HepG2 (cell line): ENCODE results near the gene LSMEM2. TPM values are rescaled to one million over a fixed set of nuclear protein-coding genes. Genes with fewer than 3 reads are reported as not detected.

Experiments used
- ATAC-seq: fragments of 200-7000 bp; cut with Tn5 transposase; 3 replicates; pipeline ENCODE4 v1.9.1; 2020; ENCODE audit warnings: mild to moderate bottlenecking, moderate library complexity
- BruUV-seq: library from RNA; stranded (reverse); fragments of 400-500 nt; replicated peaks from 2 replicates; lab custom pipeline; 2021; lab: Mats Ljungman, UMichigan
- CTCF ChIA-PET: fragments of 300-600 bp; formaldehyde crosslinking; extraction: SDS; loops from one replicate; lab custom pipeline; 2021; ENCODE audit warnings: low total read pairs, inconsistent platforms, low intra/inter-chr PET ratio; lab: Yijun Ruan, JAX
- POLR2A ChIA-PET: fragments of 350-600 bp; sonication (Branson Sonifier 250); formaldehyde crosslinking; loops from one replicate; lab custom pipeline; 2020; ENCODE audit warnings: antibody characterized with exemption, inconsistent platforms; lab: Yijun Ruan, JAX
- DNase-seq: peaks from one replicate; pipeline ENCODE4 v3.0.0-alpha.2; 2015; ENCODE audit warnings: low spot score
- FAIRE-seq: peaks from 3 replicates; lab custom pipeline; 2011; peaks lifted over from hg19 to GRCh38; lab: Jason Lieb, UNC
- H2AFZ ChIP-seq: one replicate; pipeline ENCODE4 v1.6.1; 2011; ENCODE audit warnings: low read length, inconsistent platforms
- H3K27ac ChIP-seq: fragments of 300-600 bp; 3 replicates; pipeline ENCODE4 v1.8.0; 2011; ENCODE audit warnings: mixed run types, mild to moderate bottlenecking, mixed read lengths, low read length, inconsistent platforms; ENCODE audit not compliant: insufficient read depth; ENCODE audit errors: extremely low read length
- H3K27me3 ChIP-seq, 2 experiments: fragments of 200-600 bp in 1 of 2; 2 replicates in 1 of 2; 3 replicates in 1 of 2; pipeline versions ENCODE4 v1.6.0 to v1.8.0; 2011; ENCODE audit warnings: low read length in 2 of 2, mild to moderate bottlenecking in 2 of 2, moderate library complexity in 2 of 2, inconsistent platforms in 1 of 2; ENCODE audit not compliant: insufficient read depth in 2 of 2, control insufficient read depth in 1 of 2
- H3K36me3 ChIP-seq, 2 experiments: fragments of 200-600 bp in 1 of 2; replicated peaks in 1 of 2; 2 replicates in 1 of 2; 3 replicates in 1 of 2; pipeline versions ENCODE4 v1.5.1 to v1.8.0; 2011; ENCODE audit warnings: low read length in 2 of 2, inconsistent platforms in 1 of 2; ENCODE audit not compliant: insufficient read depth in 2 of 2, control insufficient read depth in 1 of 2
- H3K4me1 ChIP-seq: 2 replicates; pipeline ENCODE4 v1.5.1; 2012; ENCODE audit warnings: low read length, inconsistent platforms; ENCODE audit not compliant: insufficient read depth
- H3K4me2 ChIP-seq: 2 replicates; pipeline ENCODE4 v1.6.0; 2011; ENCODE audit warnings: low read depth, low read length, inconsistent platforms
- H3K4me3 ChIP-seq, 3 experiments: fragments of 200-600 bp in 1 of 3; sonication (generic), shearing (Covaris generic) in 1 of 3; replicated peaks in 1 of 3; 2 replicates each; pipeline ENCODE4 v1.5.1; 2011 to 2016; ENCODE audit warnings: low read length in 3 of 3, inconsistent platforms in 2 of 3, low read depth in 2 of 3, mild to moderate bottlenecking in 2 of 3, control low read depth in 1 of 3, mixed read lengths in 1 of 3; ENCODE audit not compliant: insufficient read depth in 1 of 3
- H3K79me2 ChIP-seq: one replicate; pipeline ENCODE4 v1.6.1; 2011; ENCODE audit warnings: low read length, inconsistent platforms; ENCODE audit not compliant: insufficient read depth
- H3K9ac ChIP-seq: 2 replicates; pipeline ENCODE4 v1.6.0; 2011; ENCODE audit warnings: mild to moderate bottlenecking, low read depth, low read length, inconsistent platforms; ENCODE audit not compliant: insufficient read depth
- H3K9me3 ChIP-seq: 2 replicates; pipeline ENCODE4 v1.5.1; 2012; ENCODE audit warnings: mild to moderate bottlenecking, low read length
- H4K20me1 ChIP-seq: 2 replicates; pipeline ENCODE4 v1.6.0; 2011; ENCODE audit warnings: inconsistent platforms, mild to moderate bottlenecking, low read length, moderate library complexity; ENCODE audit not compliant: insufficient read depth
- GPN1 ChIP-seq: sonication (generic); formaldehyde crosslinking; IDR thresholded peaks from 2 replicates; pipeline ENCODE4 v1.5.1; 2020; ENCODE audit warnings: missing genetic modification reagents, borderline replicate concordance
- GTF3A ChIP-seq: sonication (generic); formaldehyde crosslinking; conservative IDR thresholded peaks from 2 replicates; pipeline ENCODE4 v1.4.0; 2020; ENCODE audit warnings: mild to moderate bottlenecking, missing genetic modification reagents
- HIVEP1 ChIP-seq: sonication (generic); formaldehyde crosslinking; IDR thresholded peaks from 2 replicates; pipeline ENCODE4 v1.4.0; 2020; ENCODE audit warnings: mild to moderate bottlenecking, missing genetic modification reagents
- MLLT10 ChIP-seq: sonication (generic); formaldehyde crosslinking; IDR thresholded peaks from 2 replicates; pipeline ENCODE4 v1.4.0; 2020; ENCODE audit warnings: missing genetic modification reagents
- NCOA1 ChIP-seq: sonication (generic); formaldehyde crosslinking; IDR thresholded peaks from 2 replicates; pipeline ENCODE4 v1.9.0; 2021; ENCODE audit warnings: missing genetic modification reagents
- NFKB2 ChIP-seq: sonication (generic); formaldehyde crosslinking; IDR thresholded peaks from 2 replicates; pipeline ENCODE4 v1.4.0; 2020; ENCODE audit warnings: missing genetic modification reagents, borderline replicate concordance
- SRSF4 ChIP-seq: fragments of 200-400 bp; formaldehyde crosslinking; IDR thresholded peaks from one replicate; pipeline ENCODE4 v1.6.1; 2018; ENCODE audit warnings: mild to moderate bottlenecking, low read depth, low read length, moderate library complexity; ENCODE audit not compliant: poor library complexity, severe bottlenecking
- STAT5B ChIP-seq: sonication (generic); formaldehyde crosslinking; IDR thresholded peaks from 2 replicates; pipeline ENCODE4 v1.4.0; 2020; ENCODE audit warnings: missing genetic modification reagents
- U2AF1 ChIP-seq: fragments of 200-400 bp; formaldehyde crosslinking; optimal IDR thresholded peaks from 2 replicates; pipeline ENCODE3; 2017; ENCODE audit warnings: mild to moderate bottlenecking, low read depth, low read length
- ZIK1 ChIP-seq: sonication (generic); formaldehyde crosslinking; IDR thresholded peaks from 2 replicates; pipeline ENCODE4 v1.5.0; 2020; ENCODE audit warnings: mild to moderate bottlenecking, low read depth, missing genetic modification reagents, borderline replicate concordance
- ZNF10 ChIP-seq: sonication (generic); formaldehyde crosslinking; IDR thresholded peaks from 2 replicates; pipeline ENCODE4 v1.4.0; 2020; ENCODE audit warnings: mild to moderate bottlenecking, low read depth, missing genetic modification reagents, borderline replicate concordance
- ZNF431 ChIP-seq: sonication (generic); formaldehyde crosslinking; IDR thresholded peaks from 2 replicates; pipeline ENCODE4 v1.9.0; 2022; ENCODE audit warnings: missing genetic modification reagents, low read depth, mild to moderate bottlenecking, borderline replicate concordance
- ZNF644 ChIP-seq: IDR thresholded peaks from 2 replicates; pipeline ENCODE4 v1.6.1; 2016; ENCODE audit warnings: low read depth
- ZNF703 ChIP-seq: sonication (generic); formaldehyde crosslinking; IDR thresholded peaks from 2 replicates; pipeline ENCODE4 v1.5.1; 2020; ENCODE audit warnings: missing genetic modification reagents, mild to moderate bottlenecking, moderate library complexity, borderline replicate concordance
- ZNF816 ChIP-seq: sonication (generic); formaldehyde crosslinking; IDR thresholded peaks from 2 replicates; pipeline ENCODE4 v1.8.0; 2022; ENCODE audit warnings: missing genetic modification reagents, mild to moderate bottlenecking, borderline replicate concordance
- ZNF850 ChIP-seq: sonication (generic); formaldehyde crosslinking; conservative IDR thresholded peaks from 2 replicates; pipeline ENCODE4 v1.9.0; 2021; ENCODE audit warnings: mild to moderate bottlenecking, missing genetic modification reagents
- WGBS: methylation state at CpG from one replicate; pipeline ENCODE4 v1.1.6; 2017; ENCODE audit warnings: low lambda C conversion rate; 5-methylcytosine and 5-hydroxymethylcytosine counted together
- in situ Hi-C: cut with HindIII; loops from 2 replicates; pipeline ENCODE4 v1.10.0; 2017; ENCODE audit warnings: low pct_unique_long_range_greater_than_20kb; ENCODE audit not compliant: extremely low pct_ligation_motif_present
- intact Hi-C: fragments of 100-400 bp; cut with micrococcal nuclease; formaldehyde crosslinking; loops from one replicate; pipeline ENCODE4 v1.10.0; 2022; ENCODE audit not compliant: unreplicated experiment
- polyA plus RNA-seq, 8 experiments: library from polyadenylated mRNA; depleted of rRNA in 3 of 8; stranded (reverse) in 7 of 8; unstranded in 1 of 8; fragments of >200 nt; fragmentation: Illumina TruSeq in 4 of 8; extraction: Trizol in 4 of 8; gene quantifications; 2 replicates each; pipeline versions ENCODE4 v1.2.1 to v1.2.3, GENCODE V29; 2011 to 2016; ENCODE audit warnings: low read depth in 4 of 8, missing spikeins in 1 of 8, mixed read lengths in 1 of 8; ENCODE audit not compliant: insufficient read depth in 1 of 8
- total RNA-seq, 5 experiments: library from RNA; depleted of rRNA; stranded (reverse); fragments of >200 nt; fragmentation: Illumina TruSeq; extraction: Trizol; gene quantifications; 2 replicates each; pipeline ENCODE4 v1.2.3, GENCODE V29; 2016; ENCODE audit warnings: low read depth in 1 of 5

Gene LSMEM2
- total and polyA plus RNA-seq, 2 of the 13 experiments (the other 11 are each of a cell fraction or from before 2014, with no cell fraction given): 0.07 to 0.41 TPM

- Histone ChIP-seq H3K79me2 (peaks cover 32% of the 10 kb centered on the region), H3K9me3 (no peaks in the 10 kb centered on the region), H3K9ac (no peak overlapping the region), H4K20me1 (no peaks in the 10 kb centered on the region), H3K4me3 (no peak overlapping the region), H3K4me2 (no peak overlapping the region), H2AFZ (no peak overlapping the region), H3K27me3 (no peaks in the 10 kb centered on the region; a peak in 1 of 5 replicates), H3K4me1 (peaks cover 37% of the 10 kb centered on the region), H3K27ac (no peak overlapping the region), H3K36me3 (0 out of 5 replicates have a peak, but pooled peaks cover 0 to 2% of the 10 kb centered on the region in 2 experiments)
- in situ Hi-C loops (no loop called here), intact Hi-C loops (no loop called here)
- ChIA-PET POLR2A (no interaction called here), CTCF (no interaction called here)
- no peak for DNase-seq
- FAIRE-seq: no peak
- 90% methylated on average over 4 of the region's 4 CpGs for WGBS
- no peak for ATAC-seq
- no TSS peak for BruUV-seq
- no peak for TF ChIP-seq U2AF1
These were observed 39.2 kb upstream of the LSMEM2 start for GRCh38 chr3:50239649-50240048.

GRCh38 chr3:50241163-50241562, 37.7 kb upstream of the LSMEM2 start:
- CTCF ChIA-PET: no interaction called here
- H3K27ac ChIP-seq: no peak overlapping the region
- in situ Hi-C loops: no loop called here

More at GRCh38 chr3:50241163-50241562, 37.7 kb upstream of the LSMEM2 start:
- H3K79me2 ChIP-seq: peaks cover 33% of the 10 kb centered on the region
- POLR2A ChIA-PET: no interaction called here
- BruUV-seq: no TSS peak
- no peaks in the 10 kb centered on the region for H4K20me1 ChIP-seq
- no peak overlapping the region for H2AFZ ChIP-seq
- H3K4me2 ChIP-seq: no peak overlapping the region
- FAIRE-seq (no peak), ATAC-seq (no peak), DNase-seq (no peak)
- H3K4me3 ChIP-seq: no peak overlapping the region
- H3K36me3 ChIP-seq: 0 out of 5 replicates have a peak, but pooled peaks cover 0 to 2% of the 10 kb centered on the region in 2 experiments
- WGBS: 100% methylated on average over 1 of the region's 4 CpGs
- no peaks in the 10 kb centered on the region for H3K9me3 ChIP-seq
- H3K27me3 ChIP-seq: no peaks in the 10 kb centered on the region; a peak in 1 of 5 replicates
- H3K4me1 ChIP-seq: peaks cover 37% of the 10 kb centered on the region
- no peak overlapping the region for H3K9ac ChIP-seq
- intact Hi-C loops: no loop called here
- TF ChIP-seq GPN1 (CRISPR knock-in tag) (no peak), ZNF816 (no peak), STAT5B (CRISPR knock-in tag) (no peak), MLLT10 (no peak), HIVEP1 (no peak), NFKB2 (no peak), ZIK1 (no peak), ZNF644 (CRISPR knock-in tag) (no peak), ZNF431 (CRISPR knock-in tag) (no peak), ZNF703 (no peak), ZNF10 (CRISPR knock-in tag) (no peak), NCOA1 (no peak), GTF3A (CRISPR knock-in tag) (no peak), SRSF4 (no peak), ZNF850 (no peak)
